Activated CD4-positive, alpha-beta T cell treated with anti-CD3 and anti-CD28 coated beads, Interleukin-2, amount 50 U/mL, for 16 hours (primary cell): ENCODE results near the gene LONP2.

ENCODE experiments used
- DNase-seq: peaks from one replicate; pipeline ENCODE4 v3.0.0-alpha.2; 2020

Gene LONP2, protein sequence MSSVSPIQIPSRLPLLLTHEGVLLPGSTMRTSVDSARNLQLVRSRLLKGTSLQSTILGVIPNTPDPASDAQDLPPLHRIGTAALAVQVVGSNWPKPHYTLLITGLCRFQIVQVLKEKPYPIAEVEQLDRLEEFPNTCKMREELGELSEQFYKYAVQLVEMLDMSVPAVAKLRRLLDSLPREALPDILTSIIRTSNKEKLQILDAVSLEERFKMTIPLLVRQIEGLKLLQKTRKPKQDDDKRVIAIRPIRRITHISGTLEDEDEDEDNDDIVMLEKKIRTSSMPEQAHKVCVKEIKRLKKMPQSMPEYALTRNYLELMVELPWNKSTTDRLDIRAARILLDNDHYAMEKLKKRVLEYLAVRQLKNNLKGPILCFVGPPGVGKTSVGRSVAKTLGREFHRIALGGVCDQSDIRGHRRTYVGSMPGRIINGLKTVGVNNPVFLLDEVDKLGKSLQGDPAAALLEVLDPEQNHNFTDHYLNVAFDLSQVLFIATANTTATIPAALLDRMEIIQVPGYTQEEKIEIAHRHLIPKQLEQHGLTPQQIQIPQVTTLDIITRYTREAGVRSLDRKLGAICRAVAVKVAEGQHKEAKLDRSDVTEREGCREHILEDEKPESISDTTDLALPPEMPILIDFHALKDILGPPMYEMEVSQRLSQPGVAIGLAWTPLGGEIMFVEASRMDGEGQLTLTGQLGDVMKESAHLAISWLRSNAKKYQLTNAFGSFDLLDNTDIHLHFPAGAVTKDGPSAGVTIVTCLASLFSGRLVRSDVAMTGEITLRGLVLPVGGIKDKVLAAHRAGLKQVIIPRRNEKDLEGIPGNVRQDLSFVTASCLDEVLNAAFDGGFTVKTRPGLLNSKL

DNA sequence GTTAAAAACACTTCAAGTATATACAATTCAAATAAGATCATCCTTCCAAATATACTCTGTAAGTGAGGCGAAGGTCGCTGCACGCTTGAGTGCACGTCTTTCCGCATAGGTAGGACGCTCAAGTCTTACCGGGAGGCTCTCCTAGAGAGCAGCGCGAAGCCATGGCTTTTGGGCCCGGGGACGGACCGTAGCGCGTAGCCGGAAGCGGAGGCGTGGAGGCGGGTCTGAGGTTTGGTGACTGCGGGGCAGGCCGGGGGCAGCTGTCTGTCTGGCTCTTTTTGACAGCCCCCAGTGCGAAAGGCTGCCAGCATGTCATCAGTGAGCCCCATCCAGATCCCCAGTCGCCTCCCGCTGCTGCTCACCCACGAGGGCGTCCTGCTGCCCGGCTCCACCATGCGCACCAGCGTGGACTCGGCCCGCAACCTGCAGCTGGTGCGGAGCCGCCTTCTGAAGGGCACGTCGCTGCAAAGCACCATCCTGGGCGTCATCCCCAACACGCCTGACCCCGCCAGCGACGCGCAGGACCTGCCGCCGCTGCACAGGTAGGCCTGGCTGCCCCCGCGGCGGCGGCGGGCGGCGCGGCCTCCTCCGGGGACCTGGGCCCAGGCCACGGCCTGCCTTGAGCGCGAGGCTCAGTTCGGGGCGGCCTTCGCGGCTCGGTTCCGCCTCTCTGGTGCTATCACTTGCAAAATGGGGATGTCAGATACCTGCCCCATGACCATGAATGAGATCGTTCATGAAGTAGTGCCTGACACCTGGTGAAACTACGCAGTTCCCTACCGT is at the start of gene LONP2:
Gene LONP2, plus strand, starts transcription at position 221 of the 783 bp plus-strand sequence. Its CDS starts 89 bp downstream, at position 310.
- peak; percentile 94 for DNase-seq

DNA sequence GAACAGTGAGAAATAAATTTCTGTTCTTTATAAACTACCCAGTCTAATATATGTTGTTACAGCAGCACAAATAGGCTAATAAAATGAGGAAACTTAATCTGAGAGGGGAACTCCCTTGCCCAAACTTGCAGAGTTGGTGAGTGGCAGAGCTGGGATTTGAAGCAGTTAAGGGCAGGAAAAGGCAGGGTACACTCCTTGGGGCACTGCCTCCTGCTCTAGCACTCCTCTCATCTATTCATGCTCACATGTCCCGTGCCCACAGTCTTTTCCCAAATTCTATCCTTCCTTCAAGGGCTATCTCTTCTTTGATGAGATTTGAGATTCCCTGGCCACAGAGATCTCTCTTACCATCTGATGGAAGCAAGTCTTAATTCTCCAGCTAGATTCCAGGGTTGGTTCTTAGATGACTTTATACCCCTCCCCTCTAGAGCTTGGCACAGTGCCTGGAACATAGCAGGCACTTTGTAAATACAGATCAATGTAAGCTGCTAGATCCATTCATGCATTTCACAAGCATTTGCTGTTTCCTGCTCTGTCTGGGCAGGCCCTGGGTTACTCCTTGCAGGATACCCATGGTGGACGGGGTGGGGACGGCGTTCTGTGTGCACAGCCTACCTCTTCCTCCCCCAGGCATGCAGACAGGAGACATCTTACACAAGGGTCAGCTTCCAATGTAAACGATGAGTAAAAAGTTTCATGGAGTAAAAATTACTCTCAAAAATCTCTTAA is 49.1 kb upstream of the LONP2 start:
- DNase-seq, result no peak

DNA sequence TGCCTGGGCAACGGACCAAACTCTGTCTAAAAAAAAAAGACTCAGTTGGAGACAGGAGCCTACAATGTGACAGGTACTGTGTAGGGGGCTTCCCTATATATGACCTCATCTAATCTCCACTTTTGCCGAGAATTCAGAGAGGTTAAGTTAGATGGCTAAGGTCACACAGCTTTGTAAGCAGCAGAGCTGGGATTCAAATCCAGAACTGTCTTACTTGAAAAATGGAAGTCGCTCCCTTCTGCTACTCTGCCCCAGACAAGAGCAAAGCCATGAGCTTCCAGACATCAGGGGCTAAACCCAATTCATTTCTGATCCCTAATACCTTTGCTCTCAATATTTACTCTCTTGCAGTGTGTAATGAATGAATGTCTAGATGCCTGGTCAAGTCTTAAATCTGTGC is 46.8 kb upstream of the LONP2 start:
- DNase-seq, result no peak

DNA sequence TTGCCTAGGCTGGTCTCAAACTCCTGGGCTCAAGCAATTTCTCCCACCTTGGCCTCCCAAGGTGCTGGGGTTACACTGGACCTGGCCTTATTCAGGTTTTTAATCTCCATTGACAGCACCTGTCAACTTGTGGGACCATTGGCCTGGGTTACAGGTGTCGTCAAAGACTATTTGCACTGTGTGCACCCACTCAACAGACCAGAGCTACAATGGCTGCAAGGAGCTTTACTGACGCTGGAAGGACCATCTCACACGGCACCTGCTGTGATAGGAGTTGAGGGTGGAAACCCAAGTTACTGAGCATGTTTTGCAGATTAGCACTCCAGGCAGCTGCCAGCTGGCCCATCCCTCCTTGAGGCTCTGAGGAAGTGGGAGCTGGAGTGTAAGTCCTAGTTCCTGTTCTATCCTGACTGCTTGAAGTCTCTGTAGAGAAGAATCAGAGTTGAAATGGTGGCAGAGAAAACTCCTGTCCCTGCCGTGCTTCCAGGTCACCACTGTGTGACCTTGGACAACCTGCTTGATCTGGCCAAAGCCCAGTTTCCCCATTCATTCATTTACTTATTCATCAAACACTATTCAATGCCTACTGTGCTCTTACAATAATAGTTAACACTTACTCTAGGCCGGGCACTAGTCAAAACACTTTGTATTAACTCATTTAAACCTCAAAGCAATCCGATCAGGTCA is 42.4 kb upstream of the LONP2 start:
- DNase-seq, result no peak

DNA sequence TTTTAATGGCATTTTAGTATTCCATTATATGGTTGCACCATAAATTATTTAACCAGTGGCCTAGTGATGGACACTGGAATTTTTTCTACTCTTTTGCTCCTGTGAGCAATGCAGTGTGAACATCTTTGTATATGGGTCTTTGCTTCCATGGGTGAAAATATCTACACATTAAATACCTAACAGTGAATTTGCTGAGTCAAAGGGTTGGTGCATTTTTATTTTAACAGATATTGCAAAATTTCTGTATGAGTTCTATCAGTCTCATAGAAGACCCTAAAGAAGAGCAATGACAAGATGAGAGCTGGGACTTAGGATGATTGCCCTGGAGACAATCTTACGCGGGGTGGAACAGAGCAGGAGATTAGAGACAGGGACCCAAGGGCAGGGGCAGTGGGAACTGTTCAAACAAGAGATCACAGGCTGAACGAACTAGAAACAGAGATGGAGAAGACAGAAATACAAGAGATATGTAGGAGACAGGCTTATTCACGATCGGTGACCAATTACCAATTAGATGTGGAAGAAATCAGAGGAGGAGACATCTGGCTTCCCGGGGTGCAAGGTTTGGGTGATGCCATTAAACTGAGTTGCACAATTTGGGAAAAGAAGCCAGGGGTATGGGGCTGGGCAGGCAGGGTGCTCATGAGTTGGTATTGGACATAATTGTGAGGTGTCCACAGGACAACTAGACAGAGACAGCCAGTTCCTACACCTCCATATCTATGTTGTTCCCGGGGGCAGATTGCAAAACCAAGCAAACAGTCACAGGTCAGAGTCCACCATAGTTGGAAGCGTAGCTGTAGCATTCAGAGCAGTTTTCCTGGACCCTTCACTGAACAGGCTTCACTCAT is 39.9 kb upstream of the LONP2 start:
- DNase-seq, result no peak

DNA sequence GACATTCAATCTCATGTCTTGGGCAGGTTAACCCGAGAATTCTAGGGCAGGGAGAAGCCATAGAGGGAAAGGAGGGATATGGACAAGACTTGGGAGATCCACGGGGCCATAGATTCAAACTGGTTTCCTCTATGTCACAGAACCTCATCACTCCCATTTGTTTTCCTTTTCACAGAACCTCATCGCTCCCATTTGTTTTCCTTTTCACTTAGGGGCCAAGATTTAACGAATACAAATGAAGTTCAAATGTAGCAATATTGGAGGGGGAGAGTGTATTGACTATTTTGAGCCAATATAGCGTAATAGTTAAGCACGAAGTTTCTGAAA is 39.3 kb upstream of the LONP2 start:
- no peak for DNase-seq

DNA sequence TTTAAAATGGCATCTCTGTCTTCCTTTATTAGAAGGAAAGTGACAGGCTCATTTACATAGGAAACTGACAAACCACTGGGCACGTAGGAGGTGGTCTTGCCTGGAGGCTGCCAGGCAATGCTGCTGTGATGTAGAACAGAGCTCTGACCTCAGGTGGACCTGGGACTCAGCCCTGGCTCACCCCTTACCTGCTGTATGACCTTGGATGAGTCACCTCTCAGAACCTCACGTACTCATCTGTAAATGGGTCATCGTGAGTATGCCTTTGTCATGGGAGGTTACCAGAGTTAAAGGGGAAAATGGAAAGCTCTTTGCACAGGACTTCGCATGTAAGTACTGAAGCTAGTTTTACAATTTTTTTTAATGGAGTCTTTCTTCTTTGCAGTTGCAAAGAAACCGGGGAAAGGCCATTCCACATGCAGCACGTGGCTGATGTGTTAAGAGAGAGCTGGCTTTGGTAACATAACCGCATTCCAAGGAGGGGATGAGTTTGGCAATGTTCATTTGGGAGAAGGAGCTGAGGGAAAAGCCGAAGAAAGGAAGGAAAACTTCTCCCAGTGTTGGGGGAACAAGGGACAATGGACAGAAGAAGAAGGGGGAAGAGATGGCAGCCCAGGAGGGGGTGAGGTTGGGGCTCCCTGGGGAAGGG is 37.4 kb upstream of the LONP2 start:
- no peak for DNase-seq

DNA sequence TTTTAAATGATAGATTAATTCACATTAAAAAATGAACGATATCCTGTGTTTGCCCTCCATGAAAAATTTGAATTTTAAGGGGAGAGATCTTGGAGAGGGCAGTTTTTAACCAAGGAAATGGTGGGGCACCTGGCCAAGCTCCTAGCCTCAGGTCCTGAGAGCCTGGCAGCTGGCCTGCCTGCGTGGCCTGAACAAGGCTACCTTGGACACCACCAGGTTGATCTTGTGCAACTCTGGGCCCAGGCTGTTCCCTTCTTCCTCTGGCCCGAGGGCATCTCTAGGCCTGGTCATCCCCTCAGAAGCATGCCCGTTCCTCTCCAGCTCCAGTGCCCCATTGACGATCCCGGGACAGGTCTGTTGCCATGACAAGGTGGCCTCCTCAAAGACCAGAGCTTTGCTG is 33.4 kb upstream of the LONP2 start:
- no peak for DNase-seq

DNA sequence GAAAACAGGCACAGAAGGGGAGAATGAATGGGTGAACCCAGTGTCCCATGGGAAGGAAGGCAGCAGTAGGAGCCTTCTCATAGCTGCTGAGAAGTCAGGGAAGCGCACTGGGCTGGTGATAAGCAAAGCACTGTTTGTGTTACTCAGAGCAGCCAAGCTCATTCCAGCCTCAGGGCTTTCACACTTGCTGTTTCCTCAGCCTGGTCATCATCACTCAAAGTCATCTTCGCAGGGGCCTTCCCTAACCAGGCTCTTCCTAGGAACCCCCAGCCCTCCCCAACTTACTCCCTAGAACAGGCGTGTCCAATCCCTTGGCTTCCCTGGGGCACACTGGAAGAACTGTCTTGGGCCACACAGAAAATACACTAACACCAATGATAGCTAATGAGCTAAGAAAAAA is 32.1 kb upstream of the LONP2 start:
- no peak for DNase-seq

DNA sequence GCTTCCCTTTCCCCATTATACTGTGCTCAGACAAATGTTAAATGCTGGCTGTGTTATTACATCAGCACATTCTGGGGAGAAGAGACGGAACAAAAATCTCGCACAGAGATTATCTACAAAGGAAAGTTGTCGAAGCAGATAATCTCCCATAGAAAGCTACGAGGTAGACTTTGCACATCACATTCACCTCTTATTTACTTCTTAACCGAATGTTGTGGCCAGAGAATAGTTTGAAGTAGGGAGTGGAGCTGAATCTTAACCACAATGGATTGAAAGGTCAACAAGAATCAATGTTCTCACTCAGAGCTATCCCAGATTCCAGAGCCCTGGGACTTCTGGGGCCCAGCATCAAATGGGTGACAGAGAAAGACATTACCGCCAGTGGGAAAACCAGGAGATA is 28.4 kb upstream of the LONP2 start:
- DNase-seq, result no peak

DNA sequence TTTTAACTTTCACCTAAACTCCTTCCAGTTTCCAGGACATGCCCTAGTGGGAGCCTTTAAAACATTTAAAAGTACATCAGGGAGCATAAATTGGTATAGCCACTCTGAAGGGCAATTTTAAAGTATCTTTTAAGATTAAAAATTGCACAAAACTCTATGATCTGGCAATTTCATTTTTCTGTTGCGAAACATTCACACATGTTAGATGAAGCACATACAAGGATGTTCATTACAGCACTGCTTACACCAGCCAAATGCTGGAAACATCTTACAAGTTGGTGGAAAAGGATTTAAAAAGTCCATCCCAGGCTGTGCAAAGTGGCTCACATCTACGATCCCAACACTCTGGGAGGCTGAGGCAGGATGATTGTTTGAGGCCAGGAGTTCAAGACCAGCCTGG is 26.4 kb upstream of the LONP2 start:
- DNase-seq, result no peak

DNA sequence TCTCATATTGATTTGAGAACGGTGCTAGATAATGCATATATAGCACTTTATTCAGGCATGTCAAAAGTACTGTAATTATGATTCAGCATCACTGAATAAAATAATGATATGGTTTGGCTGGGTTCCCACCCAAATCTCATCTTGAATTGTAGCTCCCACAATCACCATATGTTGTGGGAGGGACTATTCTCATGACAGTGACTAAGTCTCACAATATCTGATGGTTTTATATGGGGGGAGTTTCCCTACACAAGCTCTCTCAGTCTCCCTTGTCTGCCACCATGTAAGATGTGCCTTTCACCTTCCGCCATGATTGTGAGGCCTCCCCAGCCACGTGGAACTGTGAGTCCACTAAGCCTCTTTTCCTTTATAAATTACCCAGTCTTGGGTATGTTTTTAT is 25.6 kb upstream of the LONP2 start:
- no peak for DNase-seq

DNA sequence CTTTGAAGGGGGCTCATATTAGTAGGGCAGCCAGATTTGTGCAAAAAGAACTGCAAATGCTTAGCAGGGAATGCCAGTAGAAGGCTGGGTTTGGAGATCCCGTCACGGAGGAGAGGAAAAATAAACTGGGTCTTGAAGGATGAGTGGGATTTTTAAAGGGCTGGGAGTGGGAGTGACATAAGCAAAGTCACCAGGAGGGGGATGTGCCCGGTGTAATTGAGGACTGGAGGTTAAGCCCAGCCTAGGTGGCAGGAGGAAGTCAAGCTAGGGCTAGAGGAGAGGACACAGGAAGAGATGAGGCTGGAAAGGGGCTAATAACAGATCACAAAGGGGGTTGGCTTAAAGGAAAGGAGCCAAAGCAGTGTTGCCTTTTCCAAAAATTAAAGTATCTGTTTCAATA is 23.2 kb upstream of the LONP2 start:
- DNase-seq, result no peak

DNA sequence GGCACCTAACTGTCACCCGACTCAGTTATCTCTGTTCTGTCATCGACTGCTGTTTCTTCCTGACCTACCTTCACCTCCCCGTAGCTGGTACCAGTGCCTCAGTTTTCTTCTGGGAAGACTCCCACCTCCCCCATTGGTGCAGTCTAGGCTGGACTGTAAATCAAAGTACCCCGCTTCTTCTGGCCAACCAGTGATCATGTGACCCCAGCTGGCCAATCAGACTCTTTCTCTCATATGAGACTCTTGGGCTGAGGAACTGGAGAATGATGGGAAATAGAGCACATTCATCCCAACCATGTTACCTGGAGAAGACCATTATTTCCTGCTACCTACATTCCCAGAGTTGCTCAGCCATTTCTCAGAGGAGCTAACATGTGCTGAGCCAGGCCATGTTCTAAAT is 20.6 kb upstream of the LONP2 start:
- DNase-seq, result no peak

DNA sequence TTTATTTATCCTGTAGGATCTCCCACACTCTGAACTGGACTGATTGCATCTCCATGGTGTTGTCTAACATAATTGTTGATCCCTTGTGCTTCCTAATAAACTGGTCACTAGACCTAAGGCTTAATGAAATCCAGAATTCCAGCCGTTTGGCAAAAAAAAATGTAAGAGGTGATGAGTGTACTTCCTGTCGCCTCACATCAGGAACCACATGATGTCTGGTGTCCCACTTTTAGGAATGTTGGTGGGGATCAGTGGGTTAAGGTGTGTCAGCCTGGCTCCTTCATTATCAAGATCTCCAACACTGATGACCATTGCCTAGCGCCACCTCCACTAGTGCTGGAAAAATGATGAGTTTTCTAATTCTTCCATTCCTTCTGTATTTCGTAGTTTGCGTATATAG is 18.6 kb upstream of the LONP2 start:
- DNase-seq, result no peak

DNA sequence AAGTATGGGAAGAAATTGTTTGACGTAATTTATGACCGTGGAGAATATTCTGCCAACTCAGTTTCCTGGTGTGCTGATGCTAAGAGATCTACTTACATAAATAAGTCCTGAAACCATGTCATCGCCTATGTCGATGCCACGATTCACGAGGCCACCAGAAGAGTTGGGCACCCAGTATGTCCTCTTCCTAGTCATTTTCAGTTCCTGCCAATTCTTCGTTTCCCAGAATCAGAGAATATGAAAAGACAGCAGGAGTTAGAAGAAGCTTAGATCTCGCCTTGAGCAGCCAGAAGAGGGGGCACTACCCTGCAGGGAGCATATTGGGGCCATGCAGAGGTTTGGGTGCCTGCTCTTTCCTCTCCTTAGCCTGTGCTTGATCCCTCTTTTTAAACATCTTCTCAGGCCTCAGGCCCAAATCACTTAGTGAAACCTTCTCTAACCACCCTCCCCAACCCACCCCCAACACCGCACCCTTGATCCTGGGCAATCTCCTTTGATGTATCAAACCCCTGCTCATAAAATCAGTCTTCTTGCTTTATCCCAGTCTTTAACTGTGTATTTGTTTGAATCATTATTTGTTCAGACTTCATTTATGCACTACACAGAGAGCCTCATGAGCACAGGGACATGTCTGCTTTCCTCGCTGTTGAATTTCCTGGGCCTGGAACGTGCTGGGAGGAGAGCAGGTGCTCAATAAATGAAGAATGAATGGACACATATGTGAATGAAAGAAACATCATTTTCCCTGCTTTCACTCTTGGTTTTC is 12.2 kb upstream of the LONP2 start:
- DNase-seq, result peak; percentile 57

DNA sequence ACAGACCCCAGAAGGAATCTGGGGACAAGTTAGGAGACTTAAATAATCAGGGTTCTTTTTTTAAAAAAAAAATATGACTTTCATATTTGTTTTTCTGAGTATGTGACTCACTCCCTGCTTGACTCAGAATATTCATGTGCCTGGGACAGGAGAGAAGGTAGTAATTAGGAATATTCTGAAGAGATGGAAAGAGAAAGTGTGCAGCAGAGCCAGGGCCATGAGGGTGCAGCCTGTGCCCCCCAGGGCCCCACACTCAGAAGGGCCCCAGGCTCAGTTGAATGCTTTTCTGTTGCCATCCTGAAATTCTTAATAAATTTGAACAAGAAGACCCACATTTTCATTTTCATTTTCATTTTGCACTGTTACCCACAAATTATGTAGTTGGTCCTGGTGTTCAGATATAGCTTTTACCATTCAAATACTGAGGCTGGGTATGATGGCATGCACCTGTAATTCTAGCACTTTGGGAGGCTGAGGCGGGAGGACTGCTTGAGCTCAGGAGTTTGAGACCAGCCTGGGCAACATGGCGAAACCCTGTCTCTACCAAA is 11.5 kb upstream of the LONP2 start:
- DNase-seq, result peak; percentile 34

DNA sequence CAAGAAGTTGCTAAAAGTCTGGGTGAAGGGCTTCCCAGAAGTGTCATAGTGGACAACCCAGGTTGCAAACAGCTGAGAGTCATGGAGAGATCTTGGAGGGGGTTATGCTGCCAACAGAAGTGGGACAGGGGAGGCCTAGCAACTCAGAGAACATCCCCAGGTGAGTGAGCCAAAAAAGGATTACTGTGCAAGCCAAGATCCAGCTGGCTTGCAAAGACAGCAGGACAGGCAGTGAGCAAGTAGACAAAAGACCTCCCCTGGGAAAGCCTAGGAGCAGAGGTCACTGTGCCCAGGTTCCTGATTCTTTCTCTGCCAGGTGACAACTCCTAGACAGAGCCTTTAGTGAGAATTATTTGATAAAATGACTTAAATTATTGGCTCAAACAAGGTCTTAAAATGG is 9.5 kb upstream of the LONP2 start:
- DNase-seq, result no peak

DNA sequence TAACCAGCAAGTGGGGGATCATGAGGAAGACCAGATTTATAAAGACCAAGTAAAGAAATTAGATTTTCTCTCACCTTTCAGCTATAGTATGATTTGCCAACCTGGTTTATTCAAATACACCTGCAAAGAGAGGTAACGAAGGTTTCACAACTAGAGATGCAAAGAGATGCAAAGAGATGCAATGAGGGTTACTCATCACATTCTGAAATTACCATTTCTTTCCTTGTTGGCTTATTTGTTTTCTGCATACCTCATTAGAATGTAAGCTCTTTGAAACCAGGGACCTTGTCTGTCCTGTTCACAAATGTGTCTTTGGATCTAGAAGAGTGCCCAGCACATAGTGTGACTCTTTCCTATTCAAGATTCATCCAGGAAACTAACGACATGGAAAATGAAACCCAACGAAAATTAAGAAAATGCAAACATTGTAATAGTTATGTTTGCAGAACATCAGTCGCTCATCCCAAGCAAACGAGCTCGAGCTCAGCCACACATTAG is 9.0 kb upstream of the LONP2 start:
- no peak for DNase-seq
